Activated CD8-positive, alpha-beta T cell treated with anti-CD3 and anti-CD28 coated beads for 36 hours (primary cell): ENCODE results near the gene MCF2L2. TPM values are rescaled to one million over a fixed set of nuclear protein-coding genes. Genes with fewer than 3 reads are reported as not detected.

Source experiments
- ATAC-seq: fragments of 200-7000 bp; cut with Tn5 transposase; one replicate; pipeline ENCODE4 v1.10.0; 2021; ENCODE audit warnings: mild to moderate bottlenecking, moderate library complexity
- CTCF ChIA-PET: fragments of 350-600 bp; sonication (Branson Sonifier 250); formaldehyde crosslinking; loops from one replicate; lab custom pipeline; 2021; ENCODE audit warnings: antibody characterized with exemption; lab: Charles Lee
- POLR2A ChIA-PET: fragments of 350-600 bp; sonication (Branson Sonifier 250); formaldehyde crosslinking; loops from one replicate; lab custom pipeline; 2021; ENCODE audit warnings: antibody characterized with exemption; lab: Charles Lee
- DNase-seq: peaks from one replicate; pipeline ENCODE4 v3.0.0-alpha.2; 2020
- H3K27ac Mint-ChIP-seq: one replicate; pipeline ENCODE4 v1.8.0; 2021; ENCODE audit warnings: mild to moderate bottlenecking, mixed read lengths
- H3K27me3 Mint-ChIP-seq: one replicate; pipeline ENCODE4 v1.8.0; 2021; ENCODE audit warnings: mixed read lengths
- H3K36me3 Mint-ChIP-seq: one replicate; pipeline ENCODE4 v1.8.0; 2021; ENCODE audit warnings: low read depth, mixed read lengths
- H3K4me1 Mint-ChIP-seq: one replicate; pipeline ENCODE4 v1.8.0; 2021; ENCODE audit warnings: low read depth, mixed read lengths
- H3K4me3 Mint-ChIP-seq: one replicate; pipeline ENCODE4 v1.8.0; 2021; ENCODE audit warnings: mild to moderate bottlenecking, moderate library complexity, mixed read lengths
- H3K9me3 Mint-ChIP-seq: one replicate; pipeline ENCODE4 v1.8.0; 2021; ENCODE audit warnings: mixed read lengths
- intact Hi-C: fragments of 100-400 bp; cut with micrococcal nuclease; formaldehyde crosslinking; loops from one replicate; pipeline ENCODE4 v1.10.0; 2022
- total RNA-seq, 2 experiments: library from RNA; stranded (reverse); gene quantifications; one replicate each; pipeline ENCODE4 v1.2.3, GENCODE V29; 2021
- TF ChIP-seq, protein P1 (sequence below): fragments of 200-600 bp; IDR thresholded peaks from one replicate; pipeline ENCODE4 v1.8.0; 2022; ENCODE audit warnings: antibody characterized with exemption, mild to moderate bottlenecking

The MCF2L2 gene
- total RNA-seq, 2 experiments from 2014 or later: 3.5 to 3.7 TPM

DNA sequence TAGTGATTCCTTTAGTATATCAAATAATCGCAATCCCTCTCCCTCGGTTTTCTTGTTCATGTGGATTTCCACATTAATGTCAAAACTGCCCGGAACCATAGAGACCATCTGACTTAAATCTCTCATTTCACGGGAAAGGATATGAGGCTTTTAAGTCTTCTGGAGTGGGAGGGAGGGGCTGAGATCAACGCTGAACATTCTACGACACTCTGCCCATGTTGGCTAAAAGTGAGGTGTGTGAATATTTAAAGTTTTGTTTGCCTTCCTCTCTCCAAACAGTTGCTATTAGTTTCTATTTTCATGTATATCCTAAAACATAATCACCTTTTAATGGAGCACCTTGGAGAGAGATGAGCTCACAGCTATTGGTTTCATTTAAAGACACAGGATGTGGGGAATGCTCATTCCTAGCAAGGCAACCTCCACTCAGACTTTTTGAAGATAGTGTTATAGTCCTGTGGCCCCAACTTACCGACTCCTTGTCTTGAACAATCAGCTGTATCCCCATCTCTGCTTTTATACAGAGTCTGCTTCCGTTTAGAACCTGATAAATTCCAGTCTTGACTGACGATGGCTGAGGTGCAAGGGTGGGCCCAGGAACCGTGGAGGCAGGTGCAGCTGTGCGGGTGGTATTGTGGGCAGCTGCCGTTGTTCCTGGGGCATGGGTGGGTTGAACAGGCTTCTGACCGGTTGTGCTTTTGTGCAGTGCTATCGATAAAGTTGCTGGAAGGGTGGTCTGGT, 275.0 kb downstream of the MCF2L2 start:
- ChIA-PET POLR2A (no interaction called here), CTCF (interaction anchor here (1.0 kb wide), 1 partner anchor 31 kb away, joined by 3 read pairs; no protein-coding TSS in a partner anchor)
- no peak for DNase-seq
- Mint-ChIP-seq H3K9me3 (no peaks in the 10 kb centered on the region), H3K27ac (no peak overlapping the region), H3K4me3 (no peak overlapping the region), H3K27me3 (no peaks in the 10 kb centered on the region), H3K36me3 (peaks cover 4% of the 10 kb centered on the region), H3K4me1 (peaks cover 7% of the 10 kb centered on the region)
- ATAC-seq: no peak
- TF ChIP-seq, protein P1, sequence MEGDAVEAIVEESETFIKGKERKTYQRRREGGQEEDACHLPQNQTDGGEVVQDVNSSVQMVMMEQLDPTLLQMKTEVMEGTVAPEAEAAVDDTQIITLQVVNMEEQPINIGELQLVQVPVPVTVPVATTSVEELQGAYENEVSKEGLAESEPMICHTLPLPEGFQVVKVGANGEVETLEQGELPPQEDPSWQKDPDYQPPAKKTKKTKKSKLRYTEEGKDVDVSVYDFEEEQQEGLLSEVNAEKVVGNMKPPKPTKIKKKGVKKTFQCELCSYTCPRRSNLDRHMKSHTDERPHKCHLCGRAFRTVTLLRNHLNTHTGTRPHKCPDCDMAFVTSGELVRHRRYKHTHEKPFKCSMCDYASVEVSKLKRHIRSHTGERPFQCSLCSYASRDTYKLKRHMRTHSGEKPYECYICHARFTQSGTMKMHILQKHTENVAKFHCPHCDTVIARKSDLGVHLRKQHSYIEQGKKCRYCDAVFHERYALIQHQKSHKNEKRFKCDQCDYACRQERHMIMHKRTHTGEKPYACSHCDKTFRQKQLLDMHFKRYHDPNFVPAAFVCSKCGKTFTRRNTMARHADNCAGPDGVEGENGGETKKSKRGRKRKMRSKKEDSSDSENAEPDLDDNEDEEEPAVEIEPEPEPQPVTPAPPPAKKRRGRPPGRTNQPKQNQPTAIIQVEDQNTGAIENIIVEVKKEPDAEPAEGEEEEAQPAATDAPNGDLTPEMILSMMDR: no peak
- intact Hi-C loops: no loop called here

- ATAC-seq (no peak), DNase-seq (no peak)
- Mint-ChIP-seq H3K4me3 (no peak overlapping the region), H3K9me3 (no peaks in the 10 kb centered on the region), H3K27ac (no peak overlapping the region), H3K36me3 (no peaks in the 10 kb centered on the region), H3K4me1 (no peaks in the 10 kb centered on the region), H3K27me3 (no peaks in the 10 kb centered on the region)
- intact Hi-C loops: no loop called here
- ChIA-PET POLR2A (interaction anchor here (0.6 kb wide), 1 partner anchor 288 kb away, joined by 3 read pairs; no protein-coding TSS in a partner anchor), CTCF (no interaction called here)
- TF ChIP-seq, protein P1: no peak
Observed at GRCh38 chr3:183151821-183152351, 276.5 kb downstream of the MCF2L2 start.

- TF ChIP-seq, protein P1: no peak
- Mint-ChIP-seq H3K9me3 (no peaks in the 10 kb centered on the region), H3K36me3 (no peaks in the 10 kb centered on the region), H3K4me1 (no peaks in the 10 kb centered on the region), H3K27ac (no peak overlapping the region), H3K27me3 (no peaks in the 10 kb centered on the region), H3K4me3 (no peak overlapping the region)
- DNase-seq (no peak), ATAC-seq (no peak)
- intact Hi-C loops: no loop called here
- ChIA-PET CTCF (interaction anchor here (1.6 kb wide), 1 partner anchor 28 kb away, joined by 6 read pairs; no protein-coding TSS in a partner anchor), POLR2A (no interaction called here)
Observed at GRCh38 chr3:183151086-183151485, 277.3 kb downstream of the MCF2L2 start.

DNA sequence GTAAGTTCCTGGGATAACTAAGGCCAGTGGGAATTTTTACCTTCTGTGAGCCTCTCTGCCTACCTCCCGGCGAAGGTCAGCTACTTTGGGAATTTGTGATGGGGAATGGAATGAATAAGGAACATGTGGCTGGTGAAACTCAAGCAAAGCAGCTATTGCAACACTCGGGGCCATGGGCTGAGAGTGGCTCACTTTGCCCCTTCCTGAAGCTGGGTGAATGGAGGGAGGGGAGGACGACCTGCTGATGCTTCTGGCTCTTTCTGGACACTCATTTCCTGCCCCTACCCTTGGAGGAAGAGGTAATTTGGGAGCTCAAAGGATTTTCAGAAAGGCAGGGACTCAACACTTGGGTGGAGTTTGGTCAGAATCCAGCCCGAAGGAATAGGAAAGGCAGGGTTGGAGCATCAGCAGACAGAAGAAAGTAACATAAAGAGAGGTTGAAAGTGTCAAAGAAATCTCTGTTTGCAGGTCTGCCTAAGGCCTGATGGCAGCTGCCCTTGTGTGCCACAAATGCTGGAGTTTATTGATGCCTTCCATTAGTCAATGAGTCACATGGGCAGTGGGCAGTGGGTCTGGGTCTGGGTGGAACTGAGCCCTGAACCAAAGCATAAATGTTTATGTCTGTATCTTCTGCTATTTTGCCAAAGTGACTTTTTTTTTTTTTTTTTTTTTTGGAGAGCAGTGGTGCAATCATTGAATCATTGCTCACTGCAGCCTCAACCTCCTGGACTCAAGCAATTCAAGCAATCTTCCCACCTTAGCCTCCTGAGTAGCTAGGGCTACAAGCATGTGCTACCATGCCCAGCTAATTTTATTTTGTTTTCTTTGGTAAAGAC, 278.3 kb downstream of the MCF2L2 start:
- Mint-ChIP-seq H3K27me3 (no peaks in the 10 kb centered on the region), H3K36me3 (no peaks in the 10 kb centered on the region), H3K4me1 (no peaks in the 10 kb centered on the region), H3K27ac (no peak overlapping the region), H3K4me3 (no peak overlapping the region), H3K9me3 (no peaks in the 10 kb centered on the region)
- TF ChIP-seq, protein P1: no peak
- intact Hi-C loops: no loop called here
- DNase-seq: no peak
- POLR2A ChIA-PET: interaction anchor here (0.5 kb wide), 1 partner anchor 171 kb away, joined by 3 read pairs; no protein-coding TSS in a partner anchor
- no peak for ATAC-seq
- CTCF ChIA-PET: interaction anchor here (1.6 kb wide), 1 partner anchor 27 kb away, joined by 6 read pairs; no protein-coding TSS in a partner anchor
